Stimulated activated CD8-positive, alpha-beta memory T cell treated with anti-CD3 and anti-CD28 coated beads, Interleukin-7, amount 100 ng/mL, for 48 hours (primary cell): ENCODE measurements around the gene CREBBP.

Experiments
- DNase-seq, 2 donors: peaks; one replicate each; pipeline ENCODE4 v3.0.0-alpha.2; 2020; ENCODE audit warnings: low read depth in 1 of 2; ENCODE audit errors: extremely low read depth in 1 of 2

CREBBP gene

DNA sequence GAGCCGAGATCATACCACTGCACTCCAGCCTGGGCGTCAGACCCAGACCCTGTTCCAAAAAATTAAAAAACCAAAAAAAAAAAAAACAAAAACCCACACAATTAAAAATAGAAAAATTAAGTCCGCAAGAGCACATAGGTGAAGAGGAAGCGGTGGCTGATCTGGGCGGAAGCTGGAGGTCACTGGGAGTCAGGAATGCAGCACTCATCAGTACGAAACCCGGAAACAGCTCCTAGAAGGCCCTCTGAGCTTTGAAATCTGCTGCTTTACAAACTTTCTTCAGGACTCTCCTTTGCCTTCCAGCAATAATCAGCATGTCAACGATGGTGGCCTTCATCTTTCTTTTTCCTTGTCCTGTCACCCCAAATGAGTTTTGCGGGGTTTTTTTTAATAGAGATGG lies 192.7 kb downstream of the CREBBP start:
- DNase-seq: no peak

DNA sequence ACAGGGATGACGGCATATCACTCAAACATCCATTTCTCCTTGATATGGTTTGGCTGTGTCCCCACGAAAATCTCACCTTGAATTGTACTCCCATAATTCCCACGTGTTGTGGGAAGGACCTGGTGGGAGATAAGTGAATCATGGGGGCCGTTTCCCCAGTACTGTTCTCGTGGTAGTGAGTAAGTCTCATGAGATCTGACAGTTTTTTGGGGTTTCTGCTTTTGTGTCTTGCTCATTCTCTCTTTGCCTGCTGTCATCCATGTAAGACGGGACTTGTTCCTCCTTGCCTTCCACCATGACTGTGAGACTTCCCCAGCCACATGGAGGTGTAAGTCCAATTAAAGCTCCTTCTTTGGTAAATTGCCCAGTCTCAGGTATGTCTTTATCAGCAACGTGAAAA lies 193.5 kb downstream of the CREBBP start:
- DNase-seq: no peak

DNA sequence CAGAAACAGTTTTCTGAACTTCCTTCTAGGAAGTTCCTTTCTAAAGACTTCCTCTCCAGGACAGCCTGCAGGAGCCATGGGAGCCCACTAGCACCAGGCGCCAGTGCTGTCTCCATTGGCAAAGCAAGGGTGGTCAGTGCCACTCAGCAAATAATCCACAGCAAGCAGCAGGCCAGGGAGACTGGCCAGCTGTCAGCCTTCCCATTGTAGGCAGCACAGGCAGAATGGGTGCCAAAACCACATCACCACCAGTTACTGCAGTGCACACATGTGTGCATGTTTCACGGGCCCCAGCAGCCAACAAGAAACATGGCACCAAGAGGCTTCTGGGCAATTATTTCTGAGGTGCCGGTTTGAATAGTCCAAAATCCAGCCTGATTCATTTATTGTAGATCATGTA lies 199.3 kb downstream of the CREBBP start:
- no peak for DNase-seq

DNA sequence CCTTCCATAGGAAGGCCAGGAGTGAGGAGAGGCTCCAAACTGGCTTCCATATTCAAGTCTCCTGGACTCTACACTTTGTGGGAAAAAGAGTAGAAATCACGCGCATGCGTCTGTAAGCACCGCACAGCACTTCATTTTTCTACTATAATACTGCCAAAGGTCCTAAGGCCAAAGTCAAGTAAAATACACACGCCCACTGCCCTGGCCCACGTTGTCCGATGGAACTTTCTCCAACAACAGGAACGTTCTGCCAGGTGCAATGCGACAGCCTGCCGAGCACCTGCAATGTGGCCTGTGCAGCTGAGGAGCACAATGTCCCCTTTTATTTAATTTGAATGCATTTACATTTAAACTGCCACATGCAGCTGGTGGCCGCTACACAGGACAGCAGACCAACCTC lies 202.5 kb downstream of the CREBBP start:
- DNase-seq: no peak

DNA sequence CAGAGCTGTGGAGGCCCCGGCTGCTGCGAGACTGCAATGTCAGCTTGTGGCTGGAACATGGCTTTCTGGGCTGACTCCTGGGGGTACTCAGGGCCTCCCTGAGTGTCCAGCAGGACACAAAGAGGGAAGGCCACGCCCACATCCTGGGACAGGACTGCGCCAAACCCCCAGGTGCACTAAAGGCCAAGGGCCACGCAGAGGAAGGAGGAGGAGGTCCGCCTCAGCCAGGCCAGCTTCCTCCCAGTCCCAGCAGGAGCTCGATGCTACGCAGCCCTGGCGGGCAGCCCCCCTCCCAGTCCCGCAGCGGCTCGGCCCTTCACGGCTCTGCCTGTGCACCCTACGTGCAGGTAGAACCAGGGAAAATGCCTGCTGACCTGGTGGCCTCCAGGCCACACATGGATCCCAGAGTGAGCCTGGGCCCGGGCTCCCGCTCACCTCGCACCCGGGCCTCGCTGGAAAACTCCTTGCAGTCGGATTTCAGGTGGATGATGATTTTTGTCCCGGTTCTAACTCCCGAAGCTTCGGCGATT lies 204.8 kb downstream of the CREBBP start:
- DNase-seq: no peak
